ENCODE data around the gene TMEM205. TPM values are rescaled to one million over a fixed set of nuclear protein-coding genes. Genes with fewer than 3 reads are reported as not detected.

TMEM205 gene
- total and polyA plus RNA-seq, 2 of the 8 experiments (the other 6 are each of a cell fraction or from before 2014, with no cell fraction given) = 73.5 to 423 TPM

DNA sequence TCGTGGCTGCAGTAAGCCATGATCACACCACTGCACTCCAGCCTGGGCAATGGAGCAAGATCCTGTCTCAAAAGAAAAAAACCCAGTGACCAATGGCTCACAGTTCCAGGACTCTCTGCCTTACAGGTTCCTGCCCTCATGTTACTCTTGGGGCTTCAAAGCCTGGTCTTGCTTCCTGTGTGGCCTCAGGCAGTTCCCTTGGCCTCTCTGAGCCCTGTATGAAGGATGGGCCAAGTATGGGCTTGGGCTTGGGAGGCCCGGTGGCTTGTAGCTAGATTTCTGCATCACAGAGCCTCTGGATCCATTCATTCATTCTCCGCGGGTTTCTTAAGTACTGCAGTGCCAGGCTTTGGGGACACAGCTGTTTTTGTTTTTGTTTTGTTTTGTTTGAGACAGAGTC lies 50.9 kb downstream of the TMEM205 start (continued):
- TF ChIP-seq RBBP5 (IDR thresholded peaks at IDR 0.05; ENCODE audit: borderline replicate concordance, low read depth, low read length) (no peak), KDM5A (IDR thresholded peaks at IDR 0.05; ENCODE audit: low read length) (no peak)
